DOHH2 (cell line): Measurements from ENCODE around the gene CMTM2.

ENCODE experiments used
- H3F3A ChIP-seq: fragments of 200-600 bp; sonication (generic), shearing (Covaris generic); 2 replicates; pipeline ENCODE4 v1.6.0; 2016; ENCODE audit warnings: antibody characterized with exemption, mild to moderate bottlenecking; ENCODE audit not compliant: control insufficient read depth, insufficient read depth
- H3K27ac ChIP-seq: fragments of 200-600 bp; sonication (generic); 2 replicates; pipeline ENCODE4 v1.5.1; 2014; ENCODE audit warnings: low read depth, mild to moderate bottlenecking, low read length, moderate library complexity
- H3K27me3 ChIP-seq: fragments of 200-600 bp; sonication (generic); 2 replicates; pipeline ENCODE4 v1.6.1; 2014; ENCODE audit warnings: mild to moderate bottlenecking, low read length, mixed read lengths; ENCODE audit not compliant: control insufficient read depth
- H3K36me3 ChIP-seq: fragments of 200-600 bp; sonication (generic); 2 replicates; pipeline ENCODE4 v1.6.1; 2014; ENCODE audit warnings: mild to moderate bottlenecking, low read length, moderate library complexity, mixed read lengths; ENCODE audit not compliant: control insufficient read depth
- H3K4me1 ChIP-seq: fragments of 200-600 bp; sonication (generic); 2 replicates; pipeline ENCODE4 v1.6.1; 2014; ENCODE audit warnings: mild to moderate bottlenecking, low read length, mixed read lengths; ENCODE audit not compliant: control insufficient read depth
- H3K4me2 ChIP-seq: fragments of 200-600 bp; sonication (generic); 2 replicates; pipeline ENCODE4 v1.6.0; 2014; ENCODE audit warnings: mild to moderate bottlenecking, low read length, moderate library complexity
- H3K4me3 ChIP-seq: fragments of 200-600 bp; sonication (generic); 2 replicates; pipeline ENCODE4 v1.5.1; 2014; ENCODE audit warnings: mild to moderate bottlenecking, low read length, mixed read lengths
- H3K79me2 ChIP-seq: fragments of 200-600 bp; sonication (generic); 2 replicates; pipeline ENCODE4 v1.6.1; 2014; ENCODE audit warnings: mild to moderate bottlenecking, low read length, mixed read lengths; ENCODE audit not compliant: control insufficient read depth
- H3K9me2 ChIP-seq: fragments of 200-600 bp; sonication (generic); replicated peaks from 2 replicates; pipeline ENCODE4 v1.6.1; 2014; ENCODE audit warnings: mild to moderate bottlenecking, low read length, mixed read lengths; ENCODE audit not compliant: control insufficient read depth
- H3K9me3 ChIP-seq: fragments of 200-600 bp; sonication (generic); 2 replicates; pipeline ENCODE4 v1.6.1; 2014; ENCODE audit warnings: antibody characterized with exemption, low read length, mixed read lengths; ENCODE audit not compliant: control insufficient read depth, insufficient read depth
- H4K20me1 ChIP-seq: fragments of 200-600 bp; sonication (generic); 2 replicates; pipeline ENCODE4 v1.6.0; 2014; ENCODE audit warnings: low read depth, mild to moderate bottlenecking, antibody characterized with exemption, low read length, moderate library complexity; ENCODE audit not compliant: control insufficient read depth, insufficient read depth
- EZH2phosphoT487 ChIP-seq: fragments of 200-600 bp; sonication (generic); IDR thresholded peaks from 2 replicates; pipeline ENCODE4 v1.6.1; 2017; ENCODE audit warnings: borderline replicate concordance, mild to moderate bottlenecking, antibody characterized with exemption, low read length, moderate library complexity, mixed read lengths
- TF ChIP-seq, protein P1 (sequence below): fragments of 200-600 bp; sonication (generic); IDR thresholded peaks from one replicate; pipeline ENCODE4 v1.5.1; 2014; ENCODE audit warnings: antibody characterized with exemption, mild to moderate bottlenecking, low read depth, low read length; ENCODE audit not compliant: poor library complexity, severe bottlenecking

CMTM2 gene

DNA sequence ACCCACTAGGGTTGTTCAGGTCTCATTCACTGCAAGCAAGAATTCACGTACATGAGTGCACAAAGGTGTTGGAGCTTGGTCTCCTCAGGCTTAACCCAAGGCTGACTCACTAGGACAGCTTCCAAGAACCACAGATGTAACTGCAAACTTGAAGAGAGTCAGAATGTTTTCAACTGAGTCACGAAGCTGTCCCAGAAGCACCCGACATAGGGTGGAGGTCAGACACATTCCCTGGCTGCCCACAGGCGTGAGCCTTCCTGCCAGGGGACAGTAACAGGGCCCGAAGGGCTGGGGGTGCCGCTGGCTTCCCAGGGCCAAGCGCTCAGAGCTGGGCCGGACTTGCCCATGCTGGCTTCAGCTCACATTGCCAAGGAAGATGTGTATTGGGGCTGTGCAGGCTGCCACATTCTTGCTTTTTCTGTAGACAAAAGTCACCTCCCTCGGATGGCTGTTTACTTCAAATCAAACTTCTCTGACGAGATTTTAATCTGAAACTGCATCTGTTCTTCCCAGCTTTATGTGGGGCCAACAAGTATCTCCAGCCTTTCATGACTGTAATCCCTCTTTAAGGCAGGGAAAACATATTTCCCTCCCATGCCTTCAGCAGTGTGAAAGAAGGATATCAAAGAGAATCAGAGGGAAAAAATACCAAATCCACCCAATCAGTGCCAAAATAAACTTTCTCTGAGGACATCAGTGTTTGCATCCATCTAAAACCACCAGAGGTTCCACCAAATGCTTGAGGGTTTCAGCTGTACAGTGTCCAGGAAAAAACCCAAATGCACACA lies 39.5 kb downstream of the CMTM2 start:
- Histone ChIP-seq H3K4me1 (peaks cover 34% of the 10 kb centered on the region), H3K79me2 (no peaks in the 10 kb centered on the region), H3F3A (no peaks in the 10 kb centered on the region), H3K4me3 (no peak overlapping the region), H3K27me3 (no peaks in the 10 kb centered on the region), H3K27ac (peak overlapping the region; percentile 5; the same call in 1 of the 2 replicates), H4K20me1 (no peaks in the 10 kb centered on the region; the same call in 1 of the 2 replicates), H3K36me3 (no peaks in the 10 kb centered on the region), H3K9me2 (no peaks in the 10 kb centered on the region), H3K4me2 (0 out of 2 replicates have a peak overlapping the region, but pooled peaks have one; percentile 40), H3K9me3 (no peaks in the 10 kb centered on the region)
- TF ChIP-seq EZH2phosphoT487: no peak
- TF ChIP-seq, protein P1, sequence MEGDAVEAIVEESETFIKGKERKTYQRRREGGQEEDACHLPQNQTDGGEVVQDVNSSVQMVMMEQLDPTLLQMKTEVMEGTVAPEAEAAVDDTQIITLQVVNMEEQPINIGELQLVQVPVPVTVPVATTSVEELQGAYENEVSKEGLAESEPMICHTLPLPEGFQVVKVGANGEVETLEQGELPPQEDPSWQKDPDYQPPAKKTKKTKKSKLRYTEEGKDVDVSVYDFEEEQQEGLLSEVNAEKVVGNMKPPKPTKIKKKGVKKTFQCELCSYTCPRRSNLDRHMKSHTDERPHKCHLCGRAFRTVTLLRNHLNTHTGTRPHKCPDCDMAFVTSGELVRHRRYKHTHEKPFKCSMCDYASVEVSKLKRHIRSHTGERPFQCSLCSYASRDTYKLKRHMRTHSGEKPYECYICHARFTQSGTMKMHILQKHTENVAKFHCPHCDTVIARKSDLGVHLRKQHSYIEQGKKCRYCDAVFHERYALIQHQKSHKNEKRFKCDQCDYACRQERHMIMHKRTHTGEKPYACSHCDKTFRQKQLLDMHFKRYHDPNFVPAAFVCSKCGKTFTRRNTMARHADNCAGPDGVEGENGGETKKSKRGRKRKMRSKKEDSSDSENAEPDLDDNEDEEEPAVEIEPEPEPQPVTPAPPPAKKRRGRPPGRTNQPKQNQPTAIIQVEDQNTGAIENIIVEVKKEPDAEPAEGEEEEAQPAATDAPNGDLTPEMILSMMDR: no peak

DNA sequence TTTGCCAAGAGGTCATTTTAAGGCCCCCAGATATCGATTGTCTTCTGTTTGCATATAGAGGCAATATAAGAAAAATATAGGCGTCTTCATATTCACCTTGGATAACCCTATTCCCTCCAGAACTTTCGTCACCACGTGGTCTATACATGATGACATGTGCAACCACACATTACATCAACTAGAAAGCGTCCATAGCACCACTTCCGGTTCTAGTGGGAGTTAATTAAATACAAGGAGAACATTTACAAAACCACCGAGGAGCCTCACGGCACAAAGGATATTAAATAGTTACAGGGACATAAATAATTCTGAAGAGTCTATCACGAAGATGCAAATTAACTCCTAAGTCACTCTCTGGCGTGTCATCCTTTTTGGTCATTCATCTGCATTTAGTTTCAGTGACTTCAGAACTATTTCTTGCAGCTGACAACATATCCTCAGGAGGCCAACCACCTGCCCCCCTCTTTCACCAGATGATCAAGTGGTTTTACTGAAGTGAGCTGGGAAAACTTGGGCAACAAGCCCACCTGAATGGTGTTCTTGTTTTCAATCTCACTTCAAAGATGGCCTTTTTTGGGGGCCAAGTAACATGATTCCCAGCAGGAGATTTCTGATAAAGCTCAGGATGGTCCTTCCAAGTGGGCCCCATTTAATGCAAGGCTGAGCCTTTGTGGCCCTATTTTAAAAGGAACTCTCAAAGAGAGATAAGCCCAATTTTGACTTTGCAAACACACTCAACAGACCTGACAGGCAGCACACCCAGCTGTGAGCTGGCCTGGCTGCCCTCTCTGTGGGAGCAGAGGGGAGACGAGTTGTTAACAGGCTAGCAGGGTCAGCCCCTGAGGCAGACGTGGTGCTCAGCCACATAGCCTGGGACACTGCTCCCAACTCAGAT lies 40.5 kb downstream of the CMTM2 start:
- Histone ChIP-seq H3K4me2 (peak overlapping the region; percentile 40), H4K20me1 (no peaks in the 10 kb centered on the region; the same call in 1 of the 2 replicates), H3K9me2 (no peaks in the 10 kb centered on the region), H3K79me2 (no peaks in the 10 kb centered on the region), H3K4me1 (peaks cover 34% of the 10 kb centered on the region), H3F3A (no peaks in the 10 kb centered on the region), H3K36me3 (no peaks in the 10 kb centered on the region), H3K27ac (peak overlapping the region; percentile 14), H3K4me3 (0 out of 2 replicates have a peak overlapping the region, but pooled peaks have one; percentile 5), H3K9me3 (no peaks in the 10 kb centered on the region), H3K27me3 (no peaks in the 10 kb centered on the region)
- TF ChIP-seq EZH2phosphoT487: no peak
- TF ChIP-seq, protein P1: no peak

DNA sequence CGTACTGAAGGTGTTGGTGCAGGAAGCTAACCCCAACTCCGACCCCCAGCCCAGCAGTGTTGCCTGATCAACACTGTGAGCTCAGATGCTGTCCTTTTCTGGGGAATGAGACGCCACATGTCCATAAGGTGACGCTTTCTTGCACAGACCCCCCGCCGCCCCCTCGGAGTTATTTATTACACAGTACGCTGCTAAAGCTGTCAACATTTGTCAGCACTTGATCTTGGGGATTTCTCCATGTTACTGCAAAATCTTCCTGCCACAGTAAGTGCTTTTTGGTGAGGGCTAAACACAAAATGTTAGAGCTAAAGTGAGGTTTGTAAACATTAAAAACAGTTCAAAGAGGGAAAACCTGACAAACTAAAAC lies 41.1 kb downstream of the CMTM2 start:
- Histone ChIP-seq H3K4me1 (peaks cover 34% of the 10 kb centered on the region), H3F3A (no peaks in the 10 kb centered on the region), H3K27me3 (no peaks in the 10 kb centered on the region), H4K20me1 (no peaks in the 10 kb centered on the region), H3K9me3 (no peaks in the 10 kb centered on the region), H3K79me2 (no peaks in the 10 kb centered on the region), H3K4me2 (peak overlapping the region; percentile 40), H3K27ac (no peak overlapping the region; the same call in 1 of the 2 replicates), H3K4me3 (no peak overlapping the region), H3K9me2 (no peaks in the 10 kb centered on the region), H3K36me3 (no peaks in the 10 kb centered on the region)
- no peak for TF ChIP-seq EZH2phosphoT487
- TF ChIP-seq, protein P1: no peak
